HG03460 (cell line): Measurements from ENCODE around the gene CYSLTR2.
"Not testable (repeated sequence)": the region's sequence is repeated elsewhere in the genome, so short reads cannot be mapped to it uniquely, and the experiment has no call there.

ENCODE experiments used
- ATAC-seq: cut with Tn5 transposase; IDR thresholded peaks from one replicate; pipeline ENCODE4 v1.9.1; 2021; ENCODE audit not compliant: unreplicated experiment

The CYSLTR2 gene

GRCh38 chr13:48687249-48687648 lies 33.5 kb downstream of the CYSLTR2 start:
- no peak for ATAC-seq

GRCh38 chr13:48693998-48694397 lies 40.3 kb downstream of the CYSLTR2 start:
- ATAC-seq, result no peak

- ATAC-seq, result no peak
Measured at GRCh38 chr13:48695776-48696175, 42.0 kb downstream of the CYSLTR2 start.

- not testable (repeated sequence) for ATAC-seq
Measured at GRCh38 chr13:48696676-48697075, 42.9 kb downstream of the CYSLTR2 start.

- no peak for ATAC-seq
Measured at GRCh38 chr13:48707405-48707804, 53.7 kb downstream of the CYSLTR2 start.

- ATAC-seq, result no peak
Measured at GRCh38 chr13:48708764-48709163, 55.0 kb downstream of the CYSLTR2 start.

GRCh38 chr13:48709213-48709612 lies 55.5 kb downstream of the CYSLTR2 start:
- ATAC-seq, result no peak

GRCh38 chr13:48710160-48710559 lies 56.4 kb downstream of the CYSLTR2 start:
- no peak for ATAC-seq

- no peak for ATAC-seq
Measured at GRCh38 chr13:48712141-48712540, 58.4 kb downstream of the CYSLTR2 start.

- no peak for ATAC-seq
Measured at GRCh38 chr13:48715977-48716376, 62.2 kb downstream of the CYSLTR2 start.

GRCh38 chr13:48720621-48721020 lies 66.9 kb downstream of the CYSLTR2 start:
- ATAC-seq, result no peak

- ATAC-seq, result no peak
Measured at GRCh38 chr13:48723168-48723567, 69.4 kb downstream of the CYSLTR2 start.

- no peak for ATAC-seq
Measured at GRCh38 chr13:48725271-48725670, 71.5 kb downstream of the CYSLTR2 start.

GRCh38 chr13:48726711-48727110 lies 73.0 kb downstream of the CYSLTR2 start:
- ATAC-seq, result no peak

GRCh38 chr13:48727241-48728011 lies 73.7 kb downstream of the CYSLTR2 start:
- ATAC-seq, result no peak

GRCh38 chr13:48728226-48728625 lies 74.5 kb downstream of the CYSLTR2 start:
- ATAC-seq, result no peak

- no peak for ATAC-seq
Measured at GRCh38 chr13:48728876-48729275, 75.1 kb downstream of the CYSLTR2 start.

- ATAC-seq, result no peak
Measured at GRCh38 chr13:48729856-48730255, 76.1 kb downstream of the CYSLTR2 start.

GRCh38 chr13:48731001-48731658 lies 77.4 kb downstream of the CYSLTR2 start:
- ATAC-seq, result no peak

- peak; percentile 66 for ATAC-seq
Measured at GRCh38 chr13:48731957-48732569, 78.3 kb downstream of the CYSLTR2 start.

- no peak for ATAC-seq
Measured at GRCh38 chr13:48733739-48734335, 80.1 kb downstream of the CYSLTR2 start.

- ATAC-seq, result no peak
Measured at GRCh38 chr13:48735571-48735970, 81.8 kb downstream of the CYSLTR2 start.
